OCI-M1 (cell line): ENCODE measurements around the gene RAET1G.
A peak's percentile ranks its signal among the peaks of the same experiment; 100 is the strongest.
"Not testable (repeated sequence)": the region's sequence is repeated elsewhere in the genome, so short reads cannot be mapped to it uniquely, and the experiment has no call there.

ENCODE experiments used
- DNase-seq: peaks from one replicate; lab custom pipeline; 2025; lab: John Stamatoyannopoulos, UW

RAET1G gene

DNA sequence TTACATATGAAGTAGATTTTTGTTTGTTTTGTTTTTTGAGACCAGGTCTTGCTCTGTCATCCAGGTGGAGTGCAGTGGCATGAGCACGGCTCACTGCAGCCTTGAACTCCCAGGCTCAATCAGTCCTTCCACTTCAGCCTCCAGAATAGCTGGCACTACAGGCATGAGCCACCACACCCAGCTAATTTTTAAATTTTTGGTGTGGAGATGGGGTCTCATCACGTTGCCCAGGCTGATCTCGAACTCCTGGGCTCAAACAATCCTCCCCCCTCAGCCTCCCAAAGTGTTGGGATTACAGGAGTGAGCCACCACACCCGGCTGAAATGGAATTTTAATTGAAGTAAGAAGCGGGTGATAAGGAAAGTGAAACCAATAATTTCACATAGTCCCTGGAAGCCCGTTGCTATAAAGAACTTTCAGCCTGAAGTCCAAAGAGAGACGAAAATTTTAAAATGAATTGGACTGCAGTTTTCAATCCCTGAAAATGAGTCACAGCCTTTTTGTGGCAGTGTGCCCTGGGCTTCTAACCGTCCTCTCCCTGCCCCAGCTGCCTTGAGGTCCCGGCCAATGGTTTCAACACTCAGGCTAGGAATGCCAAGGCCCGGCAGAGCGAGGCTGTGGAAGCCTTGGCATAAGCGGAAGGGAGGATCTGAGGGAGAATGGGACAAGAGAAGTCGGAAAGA lies 25.8 kb downstream of the RAET1G start:
- peak; percentile 69 for DNase-seq

- no peak for DNase-seq
Measured at GRCh38 chr6:149896491-149896890, 26.4 kb downstream of the RAET1G start.

DNA sequence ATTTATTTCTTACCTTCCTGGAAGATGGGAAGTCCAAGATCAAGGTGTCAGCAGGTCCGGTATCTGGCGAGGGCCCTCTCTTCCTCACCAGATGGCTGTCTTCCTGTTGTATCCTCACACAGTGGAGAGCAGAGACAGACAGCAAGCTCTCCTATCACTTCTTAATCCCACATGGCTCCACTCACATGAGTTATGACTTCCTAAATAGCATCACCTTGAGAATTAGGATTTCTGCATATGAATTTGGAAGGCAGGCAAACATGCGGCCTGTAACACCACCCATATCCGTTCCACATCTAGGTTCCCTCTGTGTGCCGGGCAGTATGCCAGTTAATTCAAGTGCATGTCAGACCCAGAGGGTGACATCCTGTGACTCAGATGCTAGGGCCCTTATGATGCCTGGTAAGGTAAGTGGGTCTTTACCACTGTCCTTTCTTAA lies 27.1 kb downstream of the RAET1G start:
- no peak for DNase-seq

DNA sequence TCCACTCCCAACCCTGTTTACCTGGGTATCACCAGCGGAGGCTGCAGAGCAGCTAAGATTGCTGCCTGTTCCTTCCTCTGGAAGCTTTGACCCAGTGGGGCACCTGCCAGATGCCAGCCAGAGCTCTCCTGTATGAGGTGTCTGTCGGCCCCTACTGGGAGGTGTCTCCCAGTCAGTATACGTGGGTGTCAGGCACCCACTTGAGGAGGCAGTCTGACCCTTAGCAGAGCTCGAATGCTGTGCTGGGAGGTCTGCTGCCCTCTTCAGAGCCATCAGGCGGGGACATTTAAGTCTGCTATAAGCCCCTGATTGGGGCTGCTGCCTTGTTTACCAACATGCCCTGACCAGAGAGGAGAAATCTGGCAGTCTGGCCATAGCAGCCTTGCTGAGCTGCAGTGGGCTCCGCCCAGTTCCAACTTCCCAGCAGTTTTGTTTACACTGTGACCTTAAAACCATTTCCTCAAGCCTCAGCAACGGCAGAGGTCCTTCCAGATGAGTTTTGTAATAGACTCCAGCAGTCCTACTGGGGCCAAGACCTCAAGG lies 27.8 kb downstream of the RAET1G start:
- DNase-seq, result peak; percentile 15

DNA sequence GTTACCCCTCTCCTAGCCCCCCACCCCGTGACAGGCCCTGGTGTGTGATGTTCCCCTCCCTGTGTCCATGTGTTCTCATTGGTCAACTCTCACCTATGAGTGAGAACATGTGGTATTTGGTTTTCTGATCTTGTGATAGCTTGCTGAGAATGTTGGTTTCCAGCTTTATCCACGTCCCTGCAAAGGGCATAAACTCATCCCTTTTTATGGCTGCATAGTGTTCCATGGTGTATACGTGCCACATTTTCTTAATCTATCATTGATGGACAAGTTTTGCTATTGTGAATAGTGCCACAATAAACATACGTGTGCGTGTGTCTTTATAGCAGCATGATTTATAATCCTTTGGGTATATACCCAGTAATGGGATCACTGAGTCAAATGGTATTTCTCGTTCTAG lies 31.1 kb downstream of the RAET1G start:
- DNase-seq, result not testable (repeated sequence)

DNA sequence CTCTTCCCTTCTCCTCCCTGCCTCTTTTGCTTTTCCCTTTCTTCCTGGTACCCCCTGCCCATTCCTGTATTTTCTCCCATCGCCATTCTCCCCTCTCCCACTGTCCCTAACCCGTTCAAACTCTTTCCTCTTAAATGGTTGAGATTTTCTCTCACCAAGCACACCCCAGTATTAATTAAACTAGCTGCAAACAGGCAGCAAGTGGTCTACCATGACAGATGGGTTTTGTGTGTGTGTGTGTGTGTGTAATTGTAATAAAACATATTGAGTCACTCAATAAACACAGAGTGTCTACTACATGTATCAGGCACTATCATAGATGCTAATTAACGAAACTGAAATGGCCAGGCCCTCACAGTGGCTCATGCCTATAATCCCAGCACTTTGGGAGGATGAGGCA lies 31.7 kb downstream of the RAET1G start:
- no peak for DNase-seq

DNA sequence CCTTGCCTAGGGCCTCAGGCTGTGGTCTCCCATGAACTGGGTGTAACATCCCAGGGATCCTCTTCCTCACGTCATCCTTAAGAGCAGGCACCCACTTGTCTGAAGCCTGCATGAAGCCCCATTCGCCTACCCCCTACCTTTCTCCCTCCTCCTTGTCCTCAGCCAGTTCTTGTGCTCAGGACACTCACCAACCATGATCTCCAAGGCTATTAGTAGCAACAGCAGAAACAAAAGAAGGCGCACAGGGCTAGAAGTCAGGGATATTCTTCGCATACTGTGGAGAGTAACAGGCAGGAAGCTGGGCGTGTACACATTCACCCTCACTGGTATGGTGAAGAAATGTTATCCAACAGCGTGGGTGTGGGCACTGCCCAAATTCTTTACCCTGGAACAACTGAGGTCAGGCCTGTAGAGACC lies 32.3 kb downstream of the RAET1G start:
- no peak for DNase-seq

GRCh38 chr6:149889326-149889725 lies 33.6 kb downstream of the RAET1G start:
- DNase-seq, result no peak

GRCh38 chr6:149888659-149889058 lies 34.3 kb downstream of the RAET1G start:
- no peak for DNase-seq

- DNase-seq, result no peak
Measured at GRCh38 chr6:149888093-149888492, 34.8 kb downstream of the RAET1G start.

DNA sequence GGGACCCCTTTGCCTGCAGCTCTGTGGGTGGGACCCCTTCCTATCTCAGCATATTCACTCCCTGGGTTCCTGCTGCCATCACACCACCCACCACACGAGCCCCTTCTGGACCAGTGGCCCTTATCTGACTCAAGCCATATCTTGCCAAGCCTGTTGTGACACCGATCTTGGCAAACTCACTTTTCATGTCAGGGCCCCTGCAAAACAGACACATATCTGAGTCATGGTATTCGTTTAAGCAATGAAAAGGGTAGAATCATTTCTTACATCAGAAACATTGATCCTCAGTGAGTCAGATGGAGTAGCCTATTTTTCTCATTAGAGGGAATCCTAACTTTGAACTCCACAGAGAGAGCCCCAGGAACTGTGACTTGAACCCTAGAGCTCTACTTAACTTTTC lies 35.6 kb downstream of the RAET1G start:
- peak; percentile 33 for DNase-seq

DNA sequence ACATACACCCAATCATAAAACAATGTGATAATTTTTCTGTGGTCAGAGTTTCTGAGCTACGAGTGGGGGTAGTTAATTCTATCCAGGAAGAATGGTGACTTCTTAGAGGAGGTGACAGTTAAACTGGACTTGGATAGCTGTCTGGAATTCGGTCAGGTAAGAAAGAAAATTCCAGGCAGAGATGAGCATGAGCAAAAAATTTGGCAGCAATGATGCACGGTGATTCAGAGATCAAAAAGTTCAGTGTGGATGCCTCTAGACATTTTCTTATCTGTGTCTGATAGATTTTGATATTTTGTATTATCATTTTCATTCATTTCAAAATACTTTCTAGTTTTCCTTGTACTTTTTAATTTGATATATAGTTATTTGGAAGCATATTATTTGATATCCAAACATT lies 37.0 kb downstream of the RAET1G start:
- DNase-seq, result no peak

DNA sequence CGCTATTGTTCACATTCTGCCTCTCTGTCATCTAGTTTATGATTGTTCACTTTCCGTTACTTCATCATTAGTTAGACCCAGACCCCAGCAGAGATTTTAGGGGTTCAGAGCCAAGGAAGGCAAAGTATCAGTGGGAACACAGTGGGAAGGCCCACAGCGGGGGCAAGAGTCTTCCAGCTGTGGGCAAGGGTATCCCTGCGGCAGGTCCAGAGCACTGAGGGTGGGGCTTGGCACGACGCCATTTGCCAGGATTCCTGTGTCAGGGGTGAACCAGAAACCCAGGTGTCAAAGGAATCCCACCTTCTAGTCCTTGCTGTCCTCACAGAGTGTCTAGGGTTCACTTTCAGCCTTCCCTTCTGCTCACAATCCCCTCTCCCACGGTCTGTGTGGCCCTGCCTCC lies 38.3 kb downstream of the RAET1G start:
- no peak for DNase-seq

DNA sequence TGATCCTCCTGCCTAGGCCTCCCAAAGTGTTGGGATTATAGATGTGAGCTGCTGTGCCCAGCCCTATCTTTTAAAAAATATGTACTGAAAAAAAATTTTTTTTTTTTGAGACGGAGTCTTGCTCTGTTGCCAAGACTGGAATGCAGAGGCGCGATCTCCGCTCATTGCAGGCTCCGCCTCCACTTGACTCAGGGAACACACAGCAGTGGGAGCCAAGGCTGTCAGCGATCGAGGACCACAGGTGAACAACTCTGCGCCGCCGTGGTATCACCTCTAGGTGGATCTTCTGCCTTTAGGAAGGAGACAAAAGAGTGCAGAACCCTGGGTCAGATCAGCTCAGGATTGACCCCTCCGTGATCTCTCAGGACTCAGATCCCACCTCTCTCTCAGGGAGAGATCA lies 38.7 kb downstream of the RAET1G start:
- DNase-seq, result no peak

GRCh38 chr6:149881860-149882259 lies 41.1 kb downstream of the RAET1G start:
- no peak for DNase-seq

DNA sequence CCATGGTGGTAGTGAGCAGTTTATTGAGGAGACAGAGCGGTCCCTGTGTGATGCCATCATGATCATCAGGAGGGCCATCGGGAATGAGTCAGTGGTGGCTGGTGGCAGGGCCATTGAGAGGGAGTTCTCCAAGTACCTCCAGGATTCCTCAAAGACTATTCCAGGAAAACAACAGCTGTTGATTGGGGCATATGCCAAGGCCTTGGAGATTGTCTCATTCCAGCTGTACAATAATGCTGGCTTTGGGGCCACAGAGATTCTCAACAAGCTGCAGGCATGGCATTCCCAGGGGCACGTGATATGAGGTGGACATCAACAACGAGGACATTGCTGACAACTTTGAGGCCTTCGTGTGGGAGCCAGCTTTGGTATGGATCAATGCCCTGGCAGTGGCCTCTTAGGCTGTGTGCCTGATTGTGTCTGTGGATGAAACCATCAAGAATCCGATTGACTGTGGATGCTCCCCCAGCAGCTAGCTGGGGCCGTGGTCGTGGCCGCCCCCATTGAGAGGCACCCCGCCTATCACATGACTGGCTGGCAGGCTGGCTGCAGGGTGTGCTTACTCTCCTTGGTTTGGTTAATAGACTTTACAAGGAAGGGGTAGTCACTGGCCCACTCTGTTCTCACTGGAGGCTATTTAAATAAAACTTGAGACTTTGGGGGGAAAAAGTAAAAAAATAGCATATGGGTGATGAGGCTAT lies 41.7 kb downstream of the RAET1G start:
- DNase-seq, result no peak

- DNase-seq, result no peak
Measured at GRCh38 chr6:149877659-149878058, 45.3 kb downstream of the RAET1G start.

- no peak for DNase-seq
Measured at GRCh38 chr6:149876241-149876933, 46.5 kb downstream of the RAET1G start.

DNA sequence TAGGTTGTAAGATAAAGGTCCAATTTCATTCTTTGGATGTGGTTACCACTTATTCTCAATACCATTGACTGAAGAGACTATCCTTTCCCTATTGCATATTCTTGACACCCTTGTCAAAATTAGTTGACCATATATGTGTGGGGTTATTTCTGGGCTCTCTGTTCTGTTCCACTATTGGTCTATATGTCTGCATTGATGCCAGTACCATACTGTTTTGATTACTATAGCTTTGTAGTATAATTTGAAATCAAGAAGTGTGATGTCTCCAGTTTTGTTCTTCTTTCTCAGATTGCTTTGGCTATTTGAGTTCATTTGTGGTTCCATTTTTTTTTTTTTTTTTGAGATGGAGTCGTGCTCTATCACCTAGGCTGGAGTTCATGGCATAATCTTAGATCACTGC lies 50.7 kb downstream of the RAET1G start:
- no peak for DNase-seq

DNA sequence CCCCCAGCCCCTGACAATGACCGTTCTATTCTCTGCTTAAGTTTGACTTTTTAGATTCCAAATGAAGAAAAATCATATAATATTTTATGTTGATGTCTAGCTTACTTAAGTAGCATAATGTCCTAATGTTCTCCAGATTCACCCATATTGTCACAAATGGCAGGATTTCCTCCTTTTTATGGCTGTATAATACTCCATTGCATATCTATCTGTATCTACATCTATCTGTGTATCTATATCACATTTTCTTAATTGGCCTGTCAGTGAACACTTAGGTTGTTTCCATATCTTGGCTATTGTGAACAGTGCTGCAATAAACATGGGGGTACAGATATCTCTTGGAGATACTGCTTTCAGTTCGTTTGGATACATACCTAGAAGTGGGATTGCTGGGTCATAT lies 51.7 kb downstream of the RAET1G start:
- DNase-seq, result no peak

DNA sequence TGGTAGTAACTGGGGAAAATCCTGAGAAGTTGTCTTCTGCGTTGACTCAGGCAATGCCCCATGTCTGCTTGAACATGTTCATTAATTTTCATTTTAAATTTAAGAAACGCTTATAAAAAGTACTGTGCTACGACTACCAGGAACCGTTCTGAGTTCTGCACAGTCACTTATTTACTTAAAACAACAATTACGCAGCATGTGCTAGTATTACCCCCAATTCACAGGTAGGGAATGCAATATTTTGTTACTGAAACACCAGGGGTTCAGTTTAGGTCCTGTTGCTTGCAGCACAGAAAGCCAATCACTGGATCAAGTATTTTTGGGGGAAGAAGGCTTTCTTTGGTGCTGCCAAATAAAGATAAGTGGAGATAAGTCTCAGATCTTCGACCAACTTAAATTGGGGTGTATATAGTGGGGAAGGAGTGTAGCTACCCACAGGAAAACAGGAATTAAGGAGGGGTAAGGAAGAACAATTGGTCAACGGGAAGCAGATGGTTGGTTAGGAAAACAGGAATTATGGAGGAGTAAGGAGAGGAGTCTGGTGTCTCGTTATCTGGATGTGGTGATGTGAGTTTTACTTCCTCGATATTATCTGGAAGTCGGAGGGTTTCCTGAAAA lies 53.5 kb downstream of the RAET1G start:
- DNase-seq, result no peak

GRCh38 chr6:149867876-149868640 lies 54.9 kb downstream of the RAET1G start:
- peak; percentile 45 for DNase-seq
